Renal cortical epithelial cell (primary cell): ENCODE results near the gene VPS4B. TPM values are rescaled to one million over a fixed set of nuclear protein-coding genes. Genes with fewer than 3 reads are reported as not detected.
A peak's percentile ranks its signal among the peaks of the same experiment; 100 is the strongest.
"Not testable (repeated sequence)": the region's sequence is repeated elsewhere in the genome, so short reads cannot be mapped to it uniquely, and the experiment has no call there.

ENCODE experiments used
- DNase-seq: peaks from one replicate; pipeline ENCODE4 v3.0.0-alpha.2; 2011; ENCODE audit warnings: low read depth
- total RNA-seq: library from RNA; depleted of rRNA; stranded (reverse); fragments of >200 nt; gene quantifications from 2 replicates; pipeline ENCODE4 v1.2.3, GENCODE V29; 2014

The VPS4B gene
- total RNA-seq, 1 donor from 2014 or later = 81.9 TPM

DNA sequence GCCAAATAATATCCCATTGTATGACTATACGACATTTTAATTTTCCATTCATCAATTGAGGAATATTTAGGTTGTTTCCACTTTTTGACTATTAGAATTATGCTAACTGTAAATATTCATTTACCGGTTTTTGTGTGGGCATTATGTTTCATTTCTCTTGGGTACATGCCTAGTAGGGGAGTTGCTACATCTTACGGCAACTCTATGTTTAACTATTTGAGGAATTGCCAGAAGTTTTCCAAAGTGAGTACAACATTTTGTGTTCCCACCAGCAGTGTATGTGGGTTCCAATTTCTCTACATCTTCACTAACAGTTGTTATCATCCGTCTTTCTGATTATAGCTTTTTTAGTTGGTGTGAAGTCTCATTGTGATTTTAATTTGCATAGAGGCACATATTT is 53.7 kb downstream of the VPS4B start:
- no peak for DNase-seq

DNA sequence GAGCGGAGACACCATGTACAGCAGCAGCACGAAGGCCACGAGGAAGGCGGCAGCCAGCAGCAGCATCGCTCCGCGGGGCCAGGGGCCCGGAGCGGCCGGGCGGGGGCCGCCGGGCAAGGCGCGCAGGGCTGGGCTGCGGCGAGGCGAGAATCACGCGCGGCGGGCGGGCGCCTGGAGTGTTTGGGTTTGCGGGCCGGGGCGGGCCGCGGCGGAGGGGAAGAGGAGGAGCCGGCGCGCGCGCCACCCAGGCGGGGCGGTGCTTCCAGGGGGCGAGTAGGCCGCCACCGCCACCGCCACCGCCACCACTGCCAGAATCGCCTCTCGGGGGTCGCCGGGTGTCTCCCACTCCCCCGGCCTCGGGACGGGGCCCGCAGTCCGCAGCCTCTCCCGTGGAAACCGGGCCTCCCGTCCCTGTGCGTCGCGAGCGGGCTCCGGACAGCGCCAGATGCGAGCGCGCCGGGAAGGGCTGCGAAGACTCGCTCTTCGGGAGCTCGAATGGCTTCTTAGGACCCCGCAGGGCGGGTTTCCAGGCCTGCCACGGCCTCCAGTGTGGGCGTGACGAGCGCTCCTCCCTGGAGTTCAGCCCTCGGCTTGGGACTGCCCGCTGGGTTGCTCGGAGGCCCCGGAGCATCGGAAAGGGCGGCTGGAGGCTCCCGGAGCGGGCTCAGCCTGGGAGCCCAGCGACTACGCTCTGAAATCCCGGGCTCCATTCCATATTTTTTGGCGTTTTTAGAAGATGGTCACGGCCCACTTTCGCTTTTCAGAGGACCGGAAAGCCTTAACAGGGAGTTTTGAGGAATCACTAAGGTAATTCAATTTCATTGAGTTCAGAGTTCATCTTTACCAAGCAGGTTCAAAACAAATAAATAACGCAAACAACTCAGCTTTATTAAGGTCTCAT is 55.0 kb downstream of the VPS4B start, which contains the start of gene KDSR:
Gene KDSR, minus strand, starts transcription at position 154 of the 901 bp plus-strand sequence. Its CDS starts 88 bp downstream, at position 66.
- DNase-seq = peak; percentile 95

- DNase-seq = peak; percentile 59
Observed at GRCh38 chr18:63366213-63367052, 55.8 kb downstream of the VPS4B start.

DNA sequence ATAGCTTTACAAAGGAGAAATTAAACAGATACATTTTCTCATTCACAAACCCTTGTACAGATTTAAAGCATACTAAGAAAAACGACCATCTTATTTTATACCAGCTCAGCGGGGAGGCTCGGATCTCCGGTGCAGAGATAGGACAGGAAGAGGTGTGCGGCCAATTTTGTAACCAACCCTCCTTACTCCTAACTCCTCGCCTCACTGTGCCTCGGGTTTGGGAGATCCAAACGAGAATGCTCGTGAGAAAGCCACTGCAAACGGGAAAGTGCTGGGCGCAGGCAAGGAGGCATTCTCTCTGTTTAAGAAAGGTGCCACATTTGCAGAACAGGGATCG is 56.4 kb downstream of the VPS4B start:
- no peak for DNase-seq

- DNase-seq = no peak
Observed at GRCh38 chr18:63363951-63364350, 58.3 kb downstream of the VPS4B start.

DNA sequence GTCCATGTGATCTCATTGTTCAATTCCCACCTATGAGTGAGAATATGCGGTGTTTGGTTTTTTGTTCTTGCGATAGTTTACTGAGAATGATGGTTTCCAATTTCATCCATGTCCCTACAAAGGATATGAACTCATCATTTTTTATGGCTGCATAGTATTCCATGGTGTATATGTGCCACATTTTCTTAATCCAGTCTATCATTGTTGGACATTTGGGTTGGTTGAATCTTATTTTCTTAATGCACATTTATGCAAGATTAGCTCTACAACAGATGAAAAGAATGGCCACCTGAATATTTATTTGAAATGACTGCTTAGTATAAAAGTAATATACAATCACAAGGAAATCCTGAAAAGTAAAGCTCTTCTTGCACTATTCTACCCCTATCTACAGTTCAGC is 58.9 kb downstream of the VPS4B start:
- not testable (repeated sequence) for DNase-seq

GRCh38 chr18:63356272-63356896 is 65.9 kb downstream of the VPS4B start:
- no peak for DNase-seq

DNA sequence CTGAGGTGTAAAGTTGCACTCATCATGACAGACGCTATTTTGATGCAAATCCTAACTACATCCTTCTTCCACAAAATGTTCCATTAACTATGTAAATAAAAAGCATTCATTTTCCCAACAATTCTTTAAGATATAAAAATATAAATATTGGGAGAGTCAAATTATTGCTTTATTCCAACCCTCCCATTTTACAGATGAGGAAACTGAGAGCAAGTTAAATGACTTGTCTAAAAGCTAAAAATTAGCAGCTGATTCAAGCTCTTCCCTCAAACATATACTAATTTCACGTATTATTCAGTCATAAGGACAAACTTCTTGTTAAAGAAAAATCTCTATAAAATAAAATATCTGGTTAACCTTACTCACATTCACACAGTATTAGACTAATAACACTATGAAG is 72.0 kb downstream of the VPS4B start:
- no peak for DNase-seq

DNA sequence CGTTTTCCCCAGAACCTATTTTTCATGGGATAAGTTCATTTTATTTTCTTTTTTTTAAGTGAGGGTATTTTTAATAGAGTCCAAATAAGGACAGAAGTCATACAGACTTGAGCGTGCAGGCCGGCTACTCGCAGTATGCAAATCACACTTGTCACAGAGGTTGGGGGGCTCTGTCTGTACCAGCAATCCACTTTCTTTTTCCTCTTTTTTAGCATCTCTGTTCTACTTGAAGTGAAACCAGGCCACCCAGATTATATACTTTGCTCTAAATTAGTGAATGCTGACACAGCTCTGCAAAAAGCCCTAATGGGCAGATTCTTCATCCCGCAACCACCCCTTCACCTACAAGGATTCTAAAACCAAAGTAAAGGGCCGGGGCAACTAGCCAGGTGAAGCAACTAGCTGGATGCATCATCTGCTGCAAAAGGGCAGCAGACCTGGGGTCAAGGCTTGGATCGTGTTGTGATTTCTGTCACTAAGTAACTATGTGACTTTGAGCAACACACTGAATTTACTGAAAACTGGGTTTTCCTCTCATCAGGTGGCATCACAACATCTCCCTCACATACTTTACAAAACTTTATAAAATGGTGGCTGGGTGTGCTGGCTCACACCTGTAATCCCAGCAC is 73.7 kb downstream of the VPS4B start:
- DNase-seq = no peak

DNA sequence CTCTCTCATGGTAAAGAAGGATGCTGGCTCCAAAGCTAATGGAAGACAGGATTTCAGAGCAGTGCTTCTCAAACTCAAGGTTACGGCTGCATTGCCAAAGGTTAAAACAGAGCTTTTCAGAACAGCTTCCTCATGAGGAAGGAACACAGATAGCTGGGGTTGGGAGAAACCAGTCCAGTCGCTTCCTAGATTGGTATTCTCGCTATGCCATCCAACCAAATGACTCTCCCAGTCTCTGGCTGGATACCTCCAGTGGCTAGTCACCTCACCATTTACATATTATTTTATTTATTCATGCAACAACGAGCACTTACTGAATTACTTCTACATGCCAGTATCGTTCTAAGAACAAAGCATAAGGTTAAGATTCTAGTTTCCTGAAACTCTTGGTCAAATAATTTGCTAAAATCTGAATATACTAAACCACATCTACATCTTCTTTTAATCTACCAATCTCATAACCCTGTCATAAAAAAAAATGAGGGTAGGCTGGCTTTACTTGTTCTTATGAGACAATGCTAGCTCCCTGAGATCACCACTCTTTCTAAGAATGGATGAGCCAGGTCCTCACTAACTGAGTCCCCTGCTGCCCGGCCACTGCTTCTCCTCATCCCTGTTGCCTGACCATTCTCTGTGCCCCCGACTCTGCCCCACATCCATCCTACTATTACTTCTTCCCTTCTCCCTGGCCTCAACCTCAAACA is 75.6 kb downstream of the VPS4B start:
- DNase-seq = no peak

DNA sequence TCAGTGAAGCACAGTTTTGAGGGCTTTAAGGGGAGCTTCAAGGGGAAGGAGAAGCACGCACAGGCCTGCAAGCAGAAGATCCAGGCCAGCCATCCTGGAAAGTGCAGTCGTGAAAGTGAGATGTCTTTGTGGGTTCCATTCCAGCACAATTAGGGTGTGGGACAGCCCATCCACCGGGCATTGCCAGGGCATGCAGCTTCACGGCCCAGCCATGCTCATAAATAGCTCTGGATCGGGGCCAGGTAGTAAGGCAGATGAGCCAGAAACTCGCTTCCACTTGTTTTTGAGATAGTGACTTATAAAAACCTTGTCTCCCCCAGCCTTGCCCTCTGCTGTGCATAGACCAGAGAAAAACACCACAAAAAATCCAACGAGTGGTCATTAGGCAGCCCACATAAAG is 76.2 kb downstream of the VPS4B start:
- DNase-seq = no peak

DNA sequence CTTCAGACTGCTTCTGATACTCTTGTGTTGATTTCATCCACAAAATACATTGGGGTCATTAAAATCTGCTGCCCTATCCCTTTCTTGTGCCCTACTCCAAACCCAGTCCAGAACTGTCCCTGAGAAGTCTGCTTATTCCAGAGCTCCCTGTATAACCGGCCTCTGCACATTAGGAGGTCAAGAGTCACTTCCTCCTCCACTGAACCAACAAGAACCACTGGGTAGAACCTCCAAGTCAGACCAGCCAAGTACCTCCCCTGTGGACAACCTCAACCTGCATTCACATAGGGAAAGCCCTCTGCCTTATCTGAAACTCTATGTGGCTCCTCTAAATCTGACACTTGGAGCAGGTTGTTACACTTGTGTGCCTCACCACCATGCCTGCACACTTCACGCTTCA is 77.4 kb downstream of the VPS4B start:
- no peak for DNase-seq

DNA sequence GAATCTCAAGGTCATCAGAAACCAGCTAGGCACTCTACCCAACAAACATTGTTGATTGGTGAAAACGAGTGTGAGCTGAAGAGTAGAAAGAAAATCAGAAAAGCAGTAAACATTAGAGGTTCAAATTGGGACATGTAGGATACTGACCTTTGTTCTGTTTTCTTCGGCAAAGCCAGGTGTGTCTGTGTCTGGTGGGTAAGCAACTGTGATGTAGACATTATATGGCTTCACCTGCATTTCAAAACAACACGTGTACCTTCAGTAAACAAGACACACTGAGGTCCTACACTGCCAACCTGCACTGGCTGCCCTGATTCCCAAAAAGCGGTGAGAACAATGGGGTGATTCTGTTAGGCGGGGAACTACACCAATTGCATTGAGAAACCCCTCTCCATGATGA is 78.0 kb downstream of the VPS4B start:
- DNase-seq = no peak

DNA sequence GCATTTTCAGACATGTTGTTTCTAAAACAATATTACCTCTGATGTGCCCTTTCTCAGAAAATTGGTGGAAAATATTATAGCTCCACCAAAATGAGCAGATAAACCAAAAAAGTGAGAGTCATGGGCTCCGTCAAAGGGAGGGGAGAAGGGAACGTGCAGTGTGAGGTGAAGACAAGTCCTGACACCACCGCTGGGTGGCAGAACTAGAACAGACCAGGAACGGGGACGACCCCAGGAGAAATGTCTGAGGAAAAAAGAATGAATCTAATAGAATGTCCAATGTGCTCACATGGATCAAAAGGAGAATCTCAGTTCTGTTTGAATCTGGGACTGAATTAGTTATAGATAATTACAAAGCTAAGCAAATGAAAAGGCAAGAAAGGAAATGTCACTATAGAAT is 80.1 kb downstream of the VPS4B start:
- DNase-seq = no peak

GRCh38 chr18:63339920-63340484 is 82.3 kb downstream of the VPS4B start:
- peak; percentile 55 for DNase-seq

Other genes with a start within 250 kb of the VPS4B start
- 6.3 and 30.2 TPM in 2 replicates for gene BCL2, start 102.7 kb downstream of the VPS4B start, total RNA-seq
- gene KDSR, start 55.3 kb downstream of the VPS4B start, total RNA-seq = 26.2 and 75.1 TPM in 2 replicates
- 0.10 and 1.2 TPM in 2 replicates for gene SERPINB5, start 54.5 kb upstream of the VPS4B start, total RNA-seq
- not detected in 2 replicates for gene SERPINB12, start 119.9 kb upstream of the VPS4B start, total RNA-seq
- gene SERPINB13, start 164.9 kb upstream of the VPS4B start, total RNA-seq = not detected in 2 replicates
- 0.17 and 0.35 TPM in 2 replicates for gene SERPINB4, start 221.8 kb upstream of the VPS4B start, total RNA-seq
- gene SERPINB3, start 239.4 kb upstream of the VPS4B start, total RNA-seq = 0.40 and 1.9 TPM in 2 replicates